HG02588 (cell line): Measurements from ENCODE around the gene MTMR3.

ENCODE experiments used
- ATAC-seq: cut with Tn5 transposase; IDR thresholded peaks from one replicate; pipeline ENCODE4 v1.9.1; 2021; ENCODE audit warnings: mild to moderate bottlenecking, moderate library complexity; ENCODE audit not compliant: unreplicated experiment

MTMR3 gene

DNA sequence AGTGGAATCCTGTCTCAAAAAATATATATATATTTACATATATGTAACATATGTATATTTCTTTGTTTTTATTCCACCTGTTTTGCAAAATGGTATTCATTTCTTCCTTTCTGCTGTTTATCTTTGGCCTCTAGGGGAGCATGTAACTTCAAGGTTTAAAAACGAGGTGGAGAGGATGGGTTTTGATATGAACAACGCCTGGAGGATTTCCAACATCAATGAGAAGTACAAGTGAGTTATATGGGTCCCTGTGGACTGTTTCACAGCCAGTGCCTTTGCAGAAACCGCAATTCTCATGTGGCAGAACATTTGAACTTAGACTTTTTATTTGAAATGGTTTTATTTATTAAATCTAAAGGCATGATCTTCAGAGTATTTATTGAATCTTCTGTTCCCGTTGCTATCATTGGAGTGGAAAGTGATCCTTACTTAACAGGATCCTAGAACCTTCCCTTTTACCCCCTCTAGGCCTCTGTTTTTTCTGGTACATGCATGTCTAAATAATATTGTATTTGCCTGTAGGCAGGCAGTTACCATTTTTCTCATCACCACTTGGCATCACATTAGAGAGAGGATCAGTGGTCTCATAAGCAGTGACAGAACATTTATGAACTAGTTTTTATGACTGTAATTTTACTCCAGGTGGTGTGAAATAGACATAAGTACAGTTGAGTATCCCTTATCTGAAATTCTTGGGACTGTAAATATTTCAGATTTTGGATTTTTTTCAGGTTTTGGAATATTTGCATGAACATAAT, 115.8 kb downstream of the MTMR3 start:
- no peak for ATAC-seq

DNA sequence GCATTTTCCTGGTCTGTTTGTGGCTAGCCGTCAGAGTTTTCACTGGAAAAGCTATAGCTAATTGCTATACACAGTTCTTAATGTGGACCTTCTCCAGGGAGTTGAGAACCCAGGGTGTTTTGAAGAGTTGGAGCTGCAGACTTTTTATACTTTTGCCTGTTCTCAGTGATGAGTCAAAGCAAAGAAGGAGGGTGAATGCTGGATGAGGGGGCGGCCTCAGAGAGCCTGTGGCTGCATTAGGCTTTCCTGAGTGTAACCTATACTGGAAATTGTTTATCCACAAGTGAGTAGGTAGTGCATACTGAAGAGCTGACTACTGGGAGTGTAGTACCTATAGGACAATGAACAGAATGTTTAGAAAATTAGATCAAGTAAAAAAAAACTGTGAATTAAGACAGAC, 117.6 kb downstream of the MTMR3 start:
- no peak for ATAC-seq

DNA sequence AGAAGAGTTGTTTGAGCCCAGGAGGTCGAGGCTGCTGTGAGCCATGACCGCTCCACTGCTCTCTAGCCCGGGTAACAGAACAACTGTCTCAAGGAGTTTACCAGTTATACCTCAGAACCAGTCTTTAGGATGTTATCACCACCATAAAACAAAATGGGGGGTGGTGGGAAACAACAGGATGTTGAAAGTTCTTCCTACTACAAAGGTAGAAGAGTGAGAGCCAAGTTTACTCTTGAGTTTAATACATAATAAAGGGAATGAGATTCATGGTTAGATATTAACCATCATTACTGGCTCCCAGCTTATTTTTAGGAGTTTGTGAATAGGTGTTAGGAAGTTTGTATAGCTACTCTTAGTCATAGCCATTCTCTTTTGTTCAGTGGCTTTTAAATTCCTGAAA, 118.5 kb downstream of the MTMR3 start:
- ATAC-seq = no peak

DNA sequence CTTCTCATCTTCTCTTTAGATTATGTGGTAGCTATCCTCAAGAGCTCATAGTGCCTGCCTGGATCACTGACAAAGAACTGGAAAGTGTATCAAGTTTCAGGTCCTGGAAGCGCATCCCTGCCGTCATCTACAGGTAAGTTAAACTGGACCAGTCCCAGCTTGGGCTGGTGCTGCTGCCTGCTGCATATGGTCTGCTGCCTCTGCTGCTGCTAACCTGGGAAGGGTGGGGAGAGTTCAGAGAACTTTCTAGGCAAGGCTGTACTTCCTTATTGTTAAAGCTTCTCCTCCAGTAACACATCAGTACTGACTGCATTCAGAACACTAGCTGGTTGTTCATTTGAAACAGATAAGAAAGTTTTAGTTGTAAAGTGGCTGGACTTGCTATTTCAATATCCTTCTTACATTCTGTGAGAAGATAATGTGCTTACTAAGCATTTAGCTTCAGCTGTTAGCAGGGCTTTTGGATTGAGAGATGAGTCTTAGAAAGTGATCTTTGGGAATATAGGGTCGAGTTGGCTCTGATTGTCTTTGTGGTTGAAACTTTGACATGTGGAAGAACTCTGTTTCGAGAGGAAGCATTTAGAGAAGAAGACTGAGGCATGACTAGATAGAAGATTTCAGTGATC, 120.0 kb downstream of the MTMR3 start:
- no peak for ATAC-seq

DNA sequence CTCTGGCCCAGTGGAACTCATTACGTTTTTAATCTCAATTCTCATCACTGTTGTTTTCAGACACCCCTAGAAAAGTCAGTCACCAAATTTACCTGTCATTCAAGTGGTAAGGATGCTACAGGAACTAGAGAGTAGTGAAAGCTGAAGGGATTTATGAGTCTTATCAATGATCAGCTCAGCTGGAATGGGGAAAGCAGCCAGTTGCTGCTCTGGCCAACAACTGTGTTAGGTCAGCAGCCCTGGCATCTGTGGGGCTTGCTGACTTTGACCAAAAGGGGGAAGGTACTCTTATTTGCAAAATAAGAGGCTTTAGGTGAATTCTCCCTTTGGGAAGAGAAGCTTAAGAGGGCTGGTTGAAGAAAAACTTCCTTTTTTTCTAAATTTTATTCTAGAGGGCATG, 121.1 kb downstream of the MTMR3 start:
- no peak for ATAC-seq

DNA sequence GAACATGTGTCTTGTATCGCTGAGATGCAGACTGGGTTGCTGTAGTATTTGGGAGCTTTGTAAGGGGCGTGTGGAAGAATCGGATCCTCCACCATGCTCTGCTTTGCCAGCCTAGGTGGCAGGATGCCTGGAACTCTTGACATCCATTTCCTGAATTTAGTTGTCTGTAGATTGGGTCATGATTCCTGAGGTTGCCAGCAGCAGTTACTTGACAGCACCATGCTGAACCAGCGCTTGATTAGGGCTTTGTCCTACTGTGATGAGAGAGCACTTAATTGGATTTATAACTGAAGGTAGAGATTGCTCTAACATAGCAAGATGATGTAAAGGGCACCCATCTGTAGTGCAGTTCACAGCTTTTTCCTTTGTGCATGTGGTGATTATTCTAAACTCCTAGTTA, 121.7 kb downstream of the MTMR3 start:
- no peak for ATAC-seq

DNA sequence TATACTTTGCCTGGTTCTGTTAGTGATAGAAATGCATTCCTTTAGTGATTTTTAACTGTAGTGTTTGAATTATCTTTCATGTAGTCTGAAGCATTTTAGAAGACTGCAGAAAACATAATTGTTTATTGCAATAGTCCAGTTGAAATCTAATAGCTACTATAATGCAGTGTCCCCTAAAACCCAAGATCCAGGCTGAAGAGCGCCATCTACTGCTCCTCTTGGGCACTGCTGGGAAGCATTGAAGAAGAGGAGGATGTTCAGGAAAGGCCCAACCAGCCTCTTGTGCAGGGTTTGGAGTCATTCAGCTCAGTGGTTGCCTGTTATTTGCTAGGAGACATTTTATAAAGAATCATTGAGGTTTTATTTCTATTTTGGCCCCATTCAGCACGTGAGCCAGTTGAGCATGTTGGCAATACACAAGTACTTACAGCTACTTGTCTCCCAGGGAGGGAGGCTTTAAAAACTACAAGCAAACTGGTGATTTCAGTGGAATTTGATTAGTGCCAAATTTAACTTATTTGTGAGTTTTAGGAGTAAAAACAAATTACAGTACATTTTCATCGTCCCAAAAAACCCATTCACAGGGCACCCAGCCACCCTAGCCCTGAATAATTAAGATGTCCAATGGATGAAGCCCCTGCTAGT, 122.4 kb downstream of the MTMR3 start:
- no peak for ATAC-seq

DNA sequence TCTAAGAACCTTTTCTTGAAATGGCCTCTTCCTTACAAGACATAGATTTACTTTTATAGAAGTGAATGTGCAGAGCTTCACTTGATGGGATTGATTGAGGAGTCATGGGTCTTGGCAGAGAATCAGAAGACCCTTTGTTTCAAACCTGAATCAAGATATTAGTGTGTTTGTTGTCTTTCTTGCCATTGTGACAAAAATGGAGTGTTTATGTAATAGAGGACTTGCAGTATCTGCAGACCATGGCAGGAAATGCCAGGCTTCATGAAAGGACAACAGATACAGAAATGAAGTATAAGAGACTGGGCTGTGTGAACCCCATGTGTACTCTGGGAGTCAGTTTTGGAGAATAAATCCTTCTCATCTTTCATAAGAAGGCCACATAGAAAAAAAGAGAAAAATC, 124.4 kb downstream of the MTMR3 start:
- no peak for ATAC-seq

DNA sequence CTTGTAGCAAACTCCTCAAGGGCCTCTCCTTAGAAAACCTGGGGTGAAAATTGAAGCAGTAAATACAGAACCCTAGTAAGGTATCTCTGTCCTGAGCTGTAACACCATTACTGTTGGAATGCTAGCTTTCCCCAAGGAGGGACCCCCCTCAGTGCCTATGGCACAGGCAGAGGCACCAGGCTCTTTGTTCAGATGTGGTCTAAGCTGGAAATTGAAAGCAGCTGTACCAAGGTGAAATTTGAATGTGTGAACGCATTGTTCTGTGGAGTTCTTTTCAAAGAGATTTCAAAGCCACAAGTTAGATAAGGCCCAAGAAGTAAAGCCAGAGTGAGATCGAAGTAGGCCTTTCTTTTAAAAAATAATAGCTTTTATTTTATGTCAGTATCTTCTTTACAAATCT, 125.4 kb downstream of the MTMR3 start:
- ATAC-seq = no peak

DNA sequence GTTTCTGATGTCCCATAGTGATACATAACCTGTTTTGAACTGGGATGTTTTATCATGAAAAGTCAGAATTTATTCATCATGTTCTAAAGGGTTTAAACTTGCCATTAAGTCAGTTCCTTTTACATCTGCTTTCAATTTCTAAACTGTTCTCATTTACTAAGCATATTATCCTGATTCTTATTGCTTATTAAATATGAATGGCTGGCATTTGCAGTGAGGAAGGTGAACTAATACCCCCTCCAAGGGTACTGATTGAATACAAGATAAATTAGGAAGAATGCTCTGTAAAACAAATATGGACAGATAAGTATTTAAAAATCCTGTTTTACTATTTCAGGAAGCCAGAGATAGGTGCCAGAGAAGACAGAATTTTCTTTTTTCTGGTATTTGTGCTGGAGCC, 126.5 kb downstream of the MTMR3 start:
- ATAC-seq = no peak

DNA sequence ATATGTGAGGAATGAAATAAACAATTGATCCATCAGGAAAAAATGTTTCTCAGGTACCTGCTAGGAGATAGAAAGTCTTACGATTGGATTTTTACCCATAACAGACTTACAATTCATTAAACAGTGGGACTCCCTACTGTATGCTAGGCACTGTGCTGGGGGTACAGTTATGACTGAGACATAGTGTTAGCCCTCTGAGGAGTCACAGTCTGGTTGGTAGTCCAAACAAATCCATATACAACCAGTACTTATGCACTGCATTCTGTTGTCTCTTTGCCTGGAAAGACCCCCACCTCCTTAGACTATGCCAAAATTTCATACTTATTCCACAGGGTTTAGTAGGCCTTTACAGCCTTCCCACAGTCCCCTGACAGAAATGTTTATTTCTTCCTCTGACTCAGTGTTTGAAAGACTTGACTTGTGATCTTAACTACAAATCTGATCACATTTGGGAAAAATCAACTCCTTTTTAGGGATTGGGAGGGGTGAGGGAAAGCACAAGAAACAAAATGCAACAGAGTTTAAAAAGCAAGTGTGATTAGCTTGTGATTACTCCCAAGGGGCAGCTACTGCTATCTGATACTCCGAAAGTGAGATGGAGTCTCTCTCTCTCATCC, 127.9 kb downstream of the MTMR3 start:
- no peak for ATAC-seq

DNA sequence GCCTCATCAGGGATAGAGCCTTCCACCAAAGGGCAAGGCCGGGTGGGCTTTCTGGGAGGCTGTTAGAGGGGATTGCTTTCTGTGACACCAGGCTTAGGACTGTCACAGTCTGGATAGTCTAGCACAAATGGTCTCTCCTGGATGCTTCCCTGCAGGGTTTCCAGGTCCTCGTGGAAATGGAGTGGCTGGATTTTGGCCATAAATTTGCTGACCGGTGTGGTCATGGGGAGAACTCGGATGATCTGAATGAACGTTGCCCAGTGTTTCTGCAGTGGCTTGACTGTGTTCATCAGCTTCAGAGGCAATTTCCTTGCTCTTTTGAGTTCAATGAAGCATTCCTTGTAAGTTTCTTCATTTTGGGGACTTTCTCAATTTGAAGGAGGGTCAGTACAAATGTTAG, 130.2 kb downstream of the MTMR3 start:
- ATAC-seq = no peak

DNA sequence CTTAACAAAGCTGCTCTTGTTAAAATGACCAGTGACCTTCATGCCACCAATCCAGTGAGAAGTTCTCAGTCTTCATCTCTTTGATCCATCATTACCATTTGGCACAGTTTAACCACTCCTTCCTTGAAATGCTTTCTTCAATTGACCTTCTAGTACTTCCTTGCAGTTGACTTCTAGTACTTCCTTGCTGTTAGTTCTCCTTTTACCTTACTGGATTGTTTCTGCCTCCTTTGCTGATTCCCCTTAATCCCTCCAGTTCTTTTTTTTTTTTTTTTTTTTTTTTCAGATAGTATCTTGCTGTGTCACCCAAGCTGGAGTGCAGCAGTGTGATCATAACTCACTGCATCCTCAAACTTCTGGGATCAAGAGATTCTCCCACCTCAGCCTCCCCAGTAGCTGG, 131.3 kb downstream of the MTMR3 start:
- no peak for ATAC-seq

DNA sequence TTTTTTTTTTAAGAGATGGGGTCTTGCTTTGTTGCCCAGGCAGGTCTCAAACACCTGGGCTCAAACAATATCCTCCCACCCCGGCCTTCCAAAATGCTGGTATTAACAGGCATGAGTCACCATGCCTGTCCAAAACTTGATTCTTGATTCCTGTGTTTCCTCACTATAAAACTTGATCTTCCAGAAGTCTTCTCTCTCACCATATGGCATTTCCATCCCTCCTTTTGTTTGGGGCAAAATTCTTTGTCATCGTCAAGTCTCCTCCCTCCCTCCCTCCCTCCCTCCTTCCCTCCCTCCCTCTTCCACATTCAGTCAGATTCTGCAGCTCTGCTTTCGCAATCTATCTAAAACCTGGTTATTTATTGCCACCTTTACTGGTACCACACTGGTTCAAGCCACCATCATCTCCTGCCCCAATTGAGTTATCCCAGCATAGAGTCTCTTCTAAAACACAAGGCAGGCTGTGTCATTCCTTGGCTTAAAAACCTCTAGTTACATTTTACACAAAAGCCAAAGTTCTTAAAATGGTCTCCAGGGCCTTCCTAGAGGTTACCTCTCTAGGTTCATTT, 132.3 kb downstream of the MTMR3 start:
- no peak for ATAC-seq

DNA sequence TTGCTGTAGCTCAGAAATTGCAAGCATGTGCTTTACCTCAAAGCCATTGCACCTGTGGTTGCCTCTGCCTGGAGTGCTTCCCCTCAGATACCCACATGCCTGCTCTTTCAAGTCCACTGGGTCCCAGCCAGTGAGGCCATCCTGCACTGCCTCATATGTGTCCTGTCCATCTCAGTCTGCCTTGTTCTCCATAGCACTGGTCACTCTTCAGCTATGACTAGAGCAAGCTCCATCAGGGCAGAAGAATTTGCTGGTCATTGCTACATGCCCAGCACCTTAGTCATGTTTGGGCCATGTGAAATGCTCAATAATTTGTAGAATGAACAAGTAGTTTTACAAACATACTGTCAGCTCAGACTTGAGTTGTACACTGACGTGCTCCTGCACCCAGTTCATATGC, 132.9 kb downstream of the MTMR3 start:
- no peak for ATAC-seq

DNA sequence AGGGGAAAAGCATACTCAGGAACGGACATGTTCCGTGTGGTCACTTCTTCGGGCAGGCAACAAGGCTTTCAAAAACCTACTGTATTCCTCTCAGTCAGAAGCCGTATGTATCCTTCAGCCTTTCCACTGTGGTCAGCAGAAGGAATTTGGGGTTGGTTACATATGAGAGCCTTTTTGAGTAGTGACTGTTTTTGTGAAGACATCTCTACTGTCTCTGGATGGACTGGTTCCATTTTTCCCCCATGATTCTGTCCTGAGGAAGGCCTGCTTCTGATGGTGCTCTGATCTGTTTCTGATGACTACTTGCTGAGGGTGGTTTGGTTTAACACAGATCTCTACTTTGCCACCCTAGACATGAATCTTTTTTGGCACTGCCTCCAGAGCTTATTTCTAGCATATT, 133.6 kb downstream of the MTMR3 start:
- no peak for ATAC-seq

DNA sequence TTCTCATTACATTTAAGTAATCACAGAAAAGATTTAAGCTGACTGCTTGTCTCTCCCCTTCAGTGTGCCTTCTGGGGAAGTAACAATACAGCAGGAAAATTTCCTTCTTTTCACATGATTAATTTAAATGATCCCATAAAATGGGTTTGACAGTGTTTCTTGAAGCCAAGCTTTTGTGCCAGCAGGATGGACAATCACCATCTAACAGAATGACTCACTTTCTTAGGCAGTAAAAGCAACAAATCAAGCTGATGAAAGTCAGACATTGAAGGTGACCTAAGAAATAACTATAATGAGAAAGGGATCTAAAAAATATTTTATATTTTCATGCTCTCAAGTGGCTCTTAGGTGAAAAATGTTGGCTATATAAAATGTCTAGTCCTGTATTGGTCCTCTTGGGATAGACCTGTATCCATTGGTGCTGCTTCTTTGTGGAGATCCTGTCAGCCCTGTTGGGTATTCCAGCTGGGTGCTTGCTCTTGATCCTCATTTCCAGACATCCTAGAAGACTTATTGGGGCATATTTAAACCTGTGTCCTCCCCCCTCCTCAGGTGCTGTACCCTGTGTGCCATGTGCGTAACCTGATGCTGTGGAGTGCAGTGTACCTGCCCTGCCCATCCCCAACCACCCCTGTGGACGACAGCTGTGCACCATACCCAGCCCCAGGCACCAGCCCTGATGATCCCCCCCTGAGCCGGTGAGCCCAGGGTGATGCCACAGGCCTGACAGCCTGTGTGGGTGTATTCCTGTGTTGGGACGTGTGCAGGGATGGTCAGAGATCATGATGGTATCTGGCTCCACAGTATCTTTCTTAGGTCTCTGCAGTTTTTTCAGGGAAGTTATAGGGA, 134.6 kb downstream of the MTMR3 start:
- no peak for ATAC-seq

DNA sequence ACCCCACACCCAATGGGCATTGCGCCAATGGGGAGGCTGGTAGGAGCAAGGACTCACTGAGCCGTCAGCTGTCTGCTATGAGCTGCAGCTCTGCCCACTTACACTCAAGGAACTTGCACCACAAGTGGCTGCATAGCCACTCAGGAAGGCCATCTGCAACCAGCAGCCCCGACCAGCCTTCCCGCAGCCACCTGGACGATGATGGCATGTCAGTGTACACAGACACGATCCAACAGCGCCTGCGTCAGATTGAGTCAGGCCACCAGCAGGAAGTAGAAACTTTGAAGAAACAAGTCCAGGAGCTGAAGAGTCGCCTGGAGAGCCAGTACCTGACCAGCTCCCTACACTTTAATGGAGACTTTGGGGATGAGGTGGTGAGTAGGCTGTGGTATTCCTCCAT, 137.5 kb downstream of the MTMR3 start:
- no peak for ATAC-seq

DNA sequence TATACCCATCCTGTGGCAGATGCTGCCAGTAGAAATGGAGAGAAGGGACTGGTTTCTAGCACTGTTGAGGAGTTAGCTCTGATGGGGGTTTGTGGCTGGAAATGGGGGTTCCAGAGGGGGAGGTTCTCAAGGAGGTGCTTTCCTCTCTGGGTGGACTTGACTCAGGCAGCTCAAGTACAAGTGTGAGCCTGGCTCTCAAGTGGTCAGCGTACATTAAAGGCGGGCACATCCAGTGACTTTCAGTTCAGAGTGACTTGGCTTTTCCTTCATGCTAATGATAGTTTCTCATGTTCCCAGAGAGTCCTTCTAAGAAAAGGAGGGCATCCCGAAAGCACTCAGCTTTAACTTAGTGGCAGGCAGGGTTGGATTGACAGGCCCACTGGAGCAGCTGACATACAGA, 138.4 kb downstream of the MTMR3 start:
- ATAC-seq = no peak

DNA sequence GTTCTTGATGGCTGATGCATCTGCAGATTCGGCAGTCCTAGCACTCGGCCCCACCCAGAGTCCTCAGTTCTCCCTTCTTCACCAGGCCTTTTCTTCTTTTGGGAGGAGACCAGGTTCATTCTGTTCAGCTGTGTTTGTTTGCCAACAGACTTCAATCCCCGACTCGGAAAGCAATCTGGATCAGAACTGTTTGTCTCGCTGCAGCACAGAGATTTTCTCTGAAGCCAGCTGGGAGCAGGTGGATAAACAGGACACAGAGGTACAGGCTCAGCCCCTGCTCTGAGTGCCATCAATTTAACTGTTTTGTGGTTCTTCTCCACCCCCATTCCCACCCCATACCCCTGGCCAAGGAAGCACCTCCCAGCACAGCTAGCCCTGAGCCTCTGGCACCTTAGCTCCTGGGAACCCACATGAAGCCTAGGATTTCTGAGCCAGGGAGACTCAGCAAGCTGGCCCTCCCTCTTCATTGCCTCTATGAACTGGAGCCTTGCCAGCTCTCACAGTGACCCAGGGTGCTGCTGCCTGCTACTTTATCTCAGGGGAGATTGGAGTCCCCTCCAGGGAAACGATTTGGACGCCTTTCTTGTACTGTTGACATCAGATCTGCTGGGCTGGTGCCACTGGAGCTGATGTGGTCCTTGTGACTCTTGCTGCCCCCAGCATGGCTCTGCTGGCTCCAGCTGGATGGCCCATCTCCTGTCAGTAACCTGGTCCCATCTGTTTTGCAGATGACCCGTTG, 139.1 kb downstream of the MTMR3 start:
- no peak for ATAC-seq
